Activated CD8-positive, alpha-beta memory T cell treated with anti-CD3 and anti-CD28 coated beads for 24 hours (primary cell): ENCODE measurements around the gene ICAM1.

Experiments used
- DNase-seq: peaks from one replicate; pipeline ENCODE4 v3.0.0-alpha.2; 2020

The ICAM1 gene

DNA sequence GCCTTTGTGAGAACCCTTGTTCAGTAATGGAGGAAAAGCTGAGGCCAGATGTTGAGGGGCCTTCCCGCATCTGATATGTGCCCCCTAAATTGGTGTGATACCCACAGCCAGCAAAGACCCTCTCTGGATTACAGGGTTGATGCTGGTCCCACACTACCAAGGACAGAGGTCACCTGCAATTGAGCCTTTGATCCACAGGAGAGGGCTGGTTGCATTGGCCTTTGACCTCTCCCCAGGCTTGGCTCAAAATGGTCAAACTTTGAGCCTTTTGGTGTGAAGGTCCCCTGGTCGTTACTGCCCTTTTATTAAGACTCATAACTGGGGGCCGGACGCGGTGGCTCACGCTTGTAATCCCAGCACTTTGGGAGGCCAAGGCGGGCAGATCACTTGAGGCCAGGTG lies 27.3 kb upstream of the ICAM1 start:
- no peak for DNase-seq

DNA sequence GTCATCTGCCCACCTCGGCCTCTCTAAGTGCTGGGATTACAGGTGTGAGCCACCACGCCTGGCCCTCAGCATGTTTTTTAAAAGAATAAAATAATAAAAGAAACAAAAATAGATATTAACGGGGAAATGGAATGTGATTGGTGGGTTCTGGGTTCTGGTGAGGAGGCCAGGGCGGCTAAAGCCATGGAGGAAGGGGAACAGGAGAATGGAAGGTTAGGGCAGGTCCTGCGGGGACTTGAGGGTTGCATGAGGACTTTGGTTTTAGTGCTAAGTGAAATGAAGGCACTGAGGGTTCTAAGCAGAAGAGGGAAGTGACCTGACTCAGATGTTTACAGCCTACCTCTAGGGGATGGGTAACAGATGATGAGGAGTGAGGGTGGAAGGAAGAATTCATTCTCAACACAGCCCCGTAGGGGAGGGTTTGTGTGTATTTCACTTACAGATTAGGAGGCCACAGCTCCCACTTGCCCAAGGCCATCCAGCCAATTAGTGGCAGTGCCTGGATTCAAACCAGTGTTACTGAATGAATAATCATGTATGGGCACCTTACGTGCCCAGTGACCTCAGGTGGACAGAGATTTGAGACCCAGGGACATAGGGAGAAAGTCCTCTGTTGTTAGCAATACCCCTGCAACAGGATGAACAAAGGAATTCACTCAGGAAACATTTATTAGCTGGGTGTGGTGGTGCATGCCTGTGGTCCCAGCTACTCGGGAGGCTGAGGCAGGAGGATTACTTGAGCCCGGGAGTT lies 25.6 kb upstream of the ICAM1 start:
- no peak for DNase-seq

DNA sequence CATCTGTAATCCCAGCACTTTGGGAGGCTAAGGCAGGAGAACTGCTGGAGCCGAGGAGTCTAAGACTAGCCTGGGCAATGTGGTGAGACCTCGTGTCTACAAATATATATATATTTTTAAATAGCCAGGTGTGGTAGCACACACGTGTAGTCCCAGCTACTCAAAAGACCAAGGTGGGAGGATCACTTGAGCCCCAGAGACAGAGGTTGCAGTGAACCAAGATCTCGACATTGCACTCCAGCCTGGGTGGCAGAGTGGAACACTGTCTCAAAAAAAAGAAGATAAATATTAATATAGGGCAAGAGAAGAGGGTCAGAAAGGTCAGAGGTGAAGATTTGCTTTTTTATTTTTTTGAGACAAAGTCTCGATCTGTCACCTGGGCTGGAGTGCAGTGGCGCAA lies 24.4 kb upstream of the ICAM1 start:
- DNase-seq: no peak

DNA sequence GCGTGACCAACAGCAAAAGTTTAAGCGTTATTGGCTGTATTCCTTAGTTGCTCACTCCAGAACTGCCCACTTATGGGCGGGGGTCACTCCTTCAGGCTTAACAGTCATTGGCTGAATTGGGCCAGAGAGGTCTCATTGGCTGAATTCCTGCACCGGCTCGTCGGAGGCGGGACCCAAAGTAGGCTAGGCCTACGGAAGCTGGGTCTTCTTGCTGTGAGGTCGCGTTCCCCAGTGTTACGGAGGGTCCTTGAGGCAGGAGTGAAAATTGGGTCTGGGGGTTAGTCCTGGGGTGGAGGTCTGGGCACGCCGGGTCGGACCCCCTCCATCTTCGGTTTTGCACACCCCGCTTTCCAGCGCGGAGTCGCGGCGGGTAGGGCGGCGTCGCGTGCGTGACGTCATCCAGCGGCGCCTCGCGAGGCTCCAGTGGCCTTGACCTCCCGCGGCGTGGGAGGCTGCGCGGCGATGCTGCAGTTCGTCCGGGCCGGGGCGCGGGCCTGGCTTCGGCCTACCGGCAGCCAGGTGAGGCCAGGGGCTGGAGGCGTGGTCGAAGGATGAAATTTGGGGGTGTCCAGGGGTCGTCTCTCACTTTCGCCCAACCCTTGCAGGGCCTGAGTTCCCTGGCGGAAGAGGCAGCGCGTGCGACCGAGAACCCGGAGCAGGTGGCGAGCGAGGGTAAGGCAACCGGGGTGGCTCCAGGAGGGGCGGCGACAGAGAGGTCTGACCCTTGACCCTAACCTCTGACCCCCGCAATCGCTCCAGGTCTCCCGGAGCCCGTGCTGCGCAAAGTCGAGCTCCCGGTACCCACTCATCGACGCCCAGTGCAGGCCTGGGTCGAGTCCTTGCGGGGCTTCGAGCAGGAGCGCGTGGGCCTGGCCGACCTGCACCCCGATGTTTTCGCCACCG lies 18.9 kb upstream of the ICAM1 start, which contains the start of gene MRPL4:
MRPL4 (plus strand) TSS at position 423 of the 903 bp plus-strand sequence; CDS start at position 463, 40 bp downstream.
- DNase-seq: peak; percentile 98

- no peak for DNase-seq
Measured at GRCh38 chr19:10252707-10253106, 18.2 kb upstream of the ICAM1 start.

GRCh38 chr19:10254244-10254643 lies 16.7 kb upstream of the ICAM1 start:
- no peak for DNase-seq

GRCh38 chr19:10255358-10255757 lies 15.6 kb upstream of the ICAM1 start:
- no peak for DNase-seq

DNA sequence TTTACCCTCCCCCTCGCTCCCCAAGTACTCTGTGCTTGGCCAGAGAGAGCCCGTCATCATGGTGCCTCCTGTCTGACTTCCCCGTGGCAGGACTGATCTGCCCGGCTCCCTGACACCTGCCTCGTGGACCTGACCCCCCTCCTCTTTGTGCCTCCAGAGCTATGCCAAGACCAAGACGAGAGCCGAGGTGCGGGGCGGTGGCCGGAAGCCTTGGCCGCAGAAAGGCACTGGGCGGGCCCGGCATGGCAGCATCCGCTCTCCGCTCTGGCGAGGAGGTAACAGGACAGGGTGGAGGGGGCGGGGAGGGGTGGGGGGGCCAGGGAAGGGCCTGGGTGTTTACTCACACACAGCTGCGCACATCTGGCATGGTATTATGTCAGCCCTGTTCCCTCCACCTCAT lies 14.4 kb upstream of the ICAM1 start:
- no peak for DNase-seq

GRCh38 chr19:10256970-10257615 lies 13.8 kb upstream of the ICAM1 start:
- no peak for DNase-seq

DNA sequence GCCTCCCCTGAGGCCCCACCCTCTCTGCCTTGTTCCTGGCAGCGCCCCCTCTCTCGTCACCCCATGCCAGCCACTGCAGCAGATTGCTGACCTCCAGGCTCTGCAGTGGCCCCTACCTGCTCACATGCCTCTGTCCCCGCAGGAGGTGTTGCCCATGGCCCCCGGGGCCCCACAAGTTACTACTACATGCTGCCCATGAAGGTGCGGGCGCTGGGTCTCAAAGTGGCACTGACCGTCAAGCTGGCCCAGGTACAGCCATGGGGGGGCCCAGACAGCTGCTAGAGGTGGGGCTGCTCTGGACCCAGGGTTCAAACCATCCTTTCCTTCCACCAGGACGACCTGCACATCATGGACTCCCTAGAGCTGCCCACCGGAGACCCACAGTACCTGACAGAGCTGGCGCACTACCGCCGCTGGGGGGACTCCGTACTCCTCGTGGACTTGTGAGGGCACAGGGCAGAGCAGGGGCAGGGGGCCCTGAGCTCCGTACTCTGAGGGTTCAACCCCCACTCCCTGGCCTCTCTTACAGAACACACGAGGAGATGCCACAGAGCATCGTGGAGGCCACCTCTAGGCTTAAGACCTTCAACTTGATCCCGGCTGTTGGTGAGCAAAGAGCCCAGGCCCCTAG lies 12.7 kb upstream of the ICAM1 start:
- DNase-seq: no peak

DNA sequence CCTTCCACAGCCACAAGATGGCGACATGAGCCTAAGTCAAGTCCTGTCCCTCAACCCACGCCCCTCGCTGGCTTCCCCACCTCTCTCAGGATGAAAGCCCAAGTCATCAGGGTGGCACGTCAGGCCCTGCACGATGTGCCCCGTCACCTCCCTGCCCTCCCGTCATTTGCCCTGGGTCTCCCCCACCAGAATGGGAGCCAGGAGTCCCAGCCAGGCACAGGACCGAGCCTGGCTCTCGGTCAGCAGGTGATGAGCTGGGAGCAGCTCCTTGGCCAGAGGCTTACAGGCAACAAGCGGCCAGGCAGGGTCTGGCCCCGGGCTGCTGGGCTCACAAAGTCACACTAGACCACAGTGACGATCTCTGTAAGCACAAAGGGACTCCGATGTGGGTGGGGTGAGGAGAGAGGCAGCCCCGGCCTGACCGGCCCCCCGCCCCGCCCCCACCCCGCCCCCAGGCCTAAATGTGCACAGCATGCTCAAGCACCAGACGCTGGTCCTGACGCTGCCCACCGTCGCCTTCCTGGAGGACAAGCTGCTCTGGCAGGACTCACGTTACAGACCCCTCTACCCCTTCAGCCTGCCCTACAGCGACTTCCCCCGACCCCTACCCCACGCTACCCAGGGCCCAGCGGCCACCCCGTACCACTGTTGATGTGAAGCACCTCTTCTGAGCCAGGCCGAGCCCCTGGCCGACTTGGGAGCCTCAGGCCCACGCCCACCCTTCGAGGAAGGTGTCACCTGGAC lies 11.6 kb upstream of the ICAM1 start:
- peak; percentile 92 for DNase-seq

DNA sequence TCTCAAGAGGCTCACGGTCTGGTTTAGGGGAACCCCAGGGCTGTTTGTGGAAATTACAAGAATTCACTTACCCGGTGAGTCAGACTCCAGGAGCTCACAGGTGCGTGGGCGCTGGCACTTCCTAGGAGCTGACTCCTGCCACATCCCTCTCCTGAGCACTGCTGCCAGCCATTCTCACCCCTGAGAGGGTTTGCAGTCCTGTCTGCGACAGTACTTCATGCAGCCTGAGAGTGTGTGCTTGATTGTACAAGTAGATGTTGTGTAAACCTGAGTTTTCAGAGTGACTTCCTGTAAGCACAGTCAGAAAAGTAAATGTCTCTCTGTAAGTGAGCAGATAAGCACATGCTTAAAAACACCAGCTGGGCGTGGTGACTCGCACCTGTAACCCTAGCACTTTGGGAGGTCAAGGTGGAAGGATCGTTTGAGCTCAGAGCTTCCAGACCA lies 10.8 kb upstream of the ICAM1 start:
- DNase-seq: peak; percentile 79

DNA sequence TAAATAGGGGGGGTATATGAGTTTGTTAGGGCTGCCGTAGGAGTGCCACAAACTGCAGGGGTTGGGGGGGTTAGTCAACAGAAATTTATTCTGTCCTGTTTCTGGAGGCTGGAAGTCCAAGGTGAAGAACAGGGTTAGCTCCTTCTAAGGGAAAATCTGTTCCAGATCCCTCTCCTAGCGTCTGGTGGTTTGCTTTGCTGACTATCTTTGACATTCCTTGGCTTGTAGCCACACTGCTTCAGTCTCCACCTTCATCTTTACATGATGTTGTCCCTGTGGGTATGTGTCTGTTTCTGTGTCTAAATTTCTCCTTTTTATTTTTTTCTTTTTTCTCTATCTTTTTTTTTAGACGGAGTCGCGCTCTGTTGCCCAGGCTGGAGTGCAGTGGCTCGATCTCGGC lies 8.1 kb upstream of the ICAM1 start:
- no peak for DNase-seq

DNA sequence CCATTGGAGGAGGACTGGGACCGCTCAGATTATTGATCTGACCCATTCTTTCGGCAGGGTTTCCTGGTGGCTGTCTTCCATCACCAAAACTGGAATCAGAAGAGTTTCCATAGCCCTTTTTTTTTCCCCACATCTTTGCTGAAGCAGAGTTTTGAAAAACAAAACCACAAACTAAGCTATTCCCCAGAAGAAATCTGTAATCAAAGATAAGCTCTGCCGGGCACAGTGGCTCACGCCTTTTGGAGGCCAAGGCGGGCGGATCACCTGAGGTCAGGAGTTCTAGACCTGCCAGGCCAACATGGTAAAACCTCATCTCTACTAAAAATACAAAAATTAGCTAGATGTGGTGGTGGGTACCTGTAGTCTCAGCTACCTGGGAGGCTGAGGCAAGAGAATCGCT lies 4.2 kb upstream of the ICAM1 start:
- DNase-seq: no peak

DNA sequence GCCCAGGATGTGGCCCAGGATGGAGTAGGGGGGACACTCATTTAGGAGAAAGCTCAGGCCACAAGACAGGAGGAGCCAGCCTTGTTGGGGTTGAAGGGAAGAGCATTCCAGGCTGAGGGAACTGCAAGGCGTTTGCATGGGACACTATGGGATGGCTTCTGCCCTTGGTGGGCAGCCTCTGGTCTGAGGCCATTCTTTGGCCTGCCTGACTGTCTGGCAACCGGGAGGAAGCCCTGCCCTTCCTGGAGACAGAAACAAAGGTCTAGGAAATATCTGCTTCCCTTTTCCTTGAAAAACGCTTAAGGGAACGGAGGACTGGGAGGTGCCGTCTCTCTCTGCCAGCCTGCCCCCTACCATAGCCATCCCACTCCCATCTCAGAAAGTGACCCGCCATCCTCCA lies 2.8 kb upstream of the ICAM1 start:
- DNase-seq: no peak

GRCh38 chr19:10269333-10270179 lies 1.4 kb upstream of the ICAM1 start:
- peak; percentile 97 for DNase-seq

DNA sequence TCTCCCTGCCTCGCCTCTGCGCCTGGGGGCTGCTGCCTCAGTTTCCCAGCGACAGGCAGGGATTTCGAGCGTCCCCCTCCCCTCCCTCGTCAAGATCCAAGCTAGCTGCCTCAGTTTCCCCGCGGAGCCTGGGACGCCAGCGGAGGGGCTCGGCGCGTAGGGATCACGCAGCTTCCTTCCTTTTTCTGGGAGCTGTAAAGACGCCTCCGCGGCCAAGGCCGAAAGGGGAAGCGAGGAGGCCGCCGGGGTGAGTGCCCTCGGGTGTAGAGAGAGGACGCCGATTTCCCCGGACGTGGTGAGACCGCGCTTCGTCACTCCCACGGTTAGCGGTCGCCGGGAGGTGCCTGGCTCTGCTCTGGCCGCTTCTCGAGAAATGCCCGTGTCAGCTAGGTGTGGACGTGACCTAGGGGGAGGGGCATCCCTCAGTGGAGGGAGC lies 722 bp upstream of the ICAM1 start:
- peak; percentile 87 for DNase-seq

- peak; percentile 77 for DNase-seq
Measured at GRCh38 chr19:10271543-10272086, 695 bp downstream of the ICAM1 start.

- DNase-seq: no peak
Measured at GRCh38 chr19:10274589-10274988, 3.7 kb downstream of the ICAM1 start.

DNA sequence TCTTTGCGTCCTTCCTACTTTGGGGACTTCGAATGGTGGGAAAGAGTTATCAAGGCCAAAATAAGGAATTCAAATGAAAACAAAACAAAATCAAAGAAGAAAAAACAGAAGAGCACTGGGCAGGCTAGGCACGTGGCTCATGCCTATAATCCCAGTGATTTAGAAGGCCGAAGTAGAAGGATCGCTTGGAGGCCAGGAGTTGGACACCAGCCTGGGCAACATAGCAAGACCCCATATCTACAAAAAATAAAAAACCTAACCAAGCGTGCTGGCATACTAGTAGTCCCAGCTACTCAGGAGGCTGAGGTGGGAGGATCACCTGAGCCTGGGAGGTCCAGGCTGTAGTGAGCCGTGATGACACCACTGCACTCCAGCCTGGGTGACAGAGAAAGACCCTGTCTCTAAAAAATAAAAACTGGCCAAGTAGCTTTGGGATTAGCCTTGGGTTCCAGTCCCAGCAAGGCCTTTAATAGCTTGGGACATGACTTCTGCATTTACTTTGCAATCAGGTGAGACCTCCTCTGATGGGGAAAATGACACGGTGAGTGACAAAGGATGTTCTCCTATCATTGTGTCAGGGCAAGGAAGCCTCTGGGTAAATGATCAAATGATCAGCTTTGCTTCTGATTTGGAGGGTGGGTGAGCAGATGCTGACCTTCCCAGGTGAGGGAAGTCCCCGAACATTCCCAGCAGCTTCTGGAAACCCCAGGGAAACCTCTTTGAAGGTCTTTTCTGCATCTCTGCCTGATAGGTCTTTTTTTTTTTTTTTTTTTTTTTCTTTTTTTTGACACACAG lies 7.1 kb downstream of the ICAM1 start:
- DNase-seq: no peak
